GM23338 (cell line): ENCODE data around the gene NSRP1. TPM values are rescaled to one million over a fixed set of nuclear protein-coding genes. Genes with fewer than 3 reads are reported as not detected.

ENCODE experiments used
- ATAC-seq: fragments of 200-7000 bp; cut with Tn5 transposase; 3 replicates; pipeline ENCODE4 v1.9.1; 2020
- DNase-seq: peaks from one replicate; pipeline ENCODE4 v3.0.0-alpha.2; 2015; ENCODE audit warnings: low spot score
- H2AFZ ChIP-seq: fragments of 200-600 bp; sonication (generic); 2 replicates; pipeline ENCODE4 v1.8.0; 2016; ENCODE audit warnings: antibody characterized with exemption, mild to moderate bottlenecking, moderate library complexity
- H3F3A ChIP-seq: fragments of 200-600 bp; sonication (generic); replicated peaks from 2 replicates; pipeline ENCODE4 v1.8.0; 2017; ENCODE audit warnings: antibody characterized with exemption, mixed run types, low read depth
- H3K27ac ChIP-seq: fragments of 200-600 bp; sonication (generic); 2 replicates; pipeline ENCODE4 v1.6.1; 2016; ENCODE audit warnings: low read depth
- H3K27me3 ChIP-seq: fragments of 200-600 bp; sonication (generic); 2 replicates; pipeline ENCODE4 v1.8.0; 2016; ENCODE audit warnings: mild to moderate bottlenecking, mixed run types, moderate library complexity; ENCODE audit not compliant: insufficient read depth
- H3K36me3 ChIP-seq: fragments of 200-600 bp; sonication (generic); 2 replicates; pipeline ENCODE4 v1.8.0; 2016; ENCODE audit warnings: mild to moderate bottlenecking; ENCODE audit not compliant: insufficient read depth
- H3K4me1 ChIP-seq: fragments of 200-600 bp; sonication (generic); 2 replicates; pipeline ENCODE4 v1.8.0; 2016; ENCODE audit warnings: mild to moderate bottlenecking, moderate library complexity; ENCODE audit not compliant: insufficient read depth
- H3K4me2 ChIP-seq: fragments of 200-600 bp; sonication (generic); 2 replicates; pipeline ENCODE4 v1.7.1; 2017; ENCODE audit warnings: mixed run types
- H3K4me3 ChIP-seq: fragments of 200-600 bp; sonication (generic); 2 replicates; pipeline ENCODE4 v1.6.1; 2016; ENCODE audit warnings: mixed run types
- H3K79me2 ChIP-seq: fragments of 200-600 bp; sonication (generic); replicated peaks from 2 replicates; pipeline ENCODE4 v1.8.0; 2017; ENCODE audit warnings: mild to moderate bottlenecking; ENCODE audit not compliant: insufficient read depth
- H3K9me2 ChIP-seq: fragments of 200-600 bp; sonication (generic); 2 replicates; pipeline ENCODE4 v1.8.0; 2017; ENCODE audit not compliant: insufficient read depth
- H4K20me1 ChIP-seq: fragments of 200-600 bp; sonication (generic); replicated peaks from 2 replicates; pipeline ENCODE4 v1.8.0; 2017; ENCODE audit warnings: mild to moderate bottlenecking; ENCODE audit not compliant: insufficient read depth
- H3K27ac Mint-ChIP-seq: 2 replicates; pipeline ENCODE4 v1.8.0; 2020; ENCODE audit warnings: inconsistent platforms, mild to moderate bottlenecking, moderate library complexity, mixed read lengths
- H3K27me3 Mint-ChIP-seq: 3 replicates; pipeline ENCODE4 v1.8.0; 2022; ENCODE audit warnings: low read depth, mild to moderate bottlenecking, moderate library complexity, mixed read lengths, inconsistent platforms; ENCODE audit not compliant: insufficient read depth, poor library complexity
- H3K36me3 Mint-ChIP-seq: 3 replicates; pipeline ENCODE4 v1.8.0; 2021; ENCODE audit warnings: low read depth, mild to moderate bottlenecking, inconsistent platforms, moderate library complexity, mixed read lengths
- H3K4me1 Mint-ChIP-seq: 3 replicates; pipeline ENCODE4 v1.8.0; 2020; ENCODE audit warnings: mild to moderate bottlenecking, inconsistent platforms, mixed read lengths
- H3K4me3 Mint-ChIP-seq: 3 replicates; pipeline ENCODE4 v1.8.0; 2021; ENCODE audit warnings: moderate library complexity, mild to moderate bottlenecking, inconsistent platforms, mixed read lengths
- H3K9me3 Mint-ChIP-seq: 3 replicates; pipeline ENCODE4 v1.8.0; 2020; ENCODE audit warnings: moderate library complexity, mild to moderate bottlenecking, inconsistent platforms, mixed read lengths
- CREB1 ChIP-seq: fragments of 250-450 bp; sonication (Bioruptor Pico); IDR thresholded peaks from 2 replicates; pipeline ENCODE4 v1.5.0; 2020; ENCODE audit warnings: low read depth, mild to moderate bottlenecking, moderate library complexity
- CTCF ChIP-seq, 2 experiments: fragments of 200-600 bp in 1 of 2; sonication (generic) in 1 of 2; conservative IDR thresholded peaks; 2 replicates each; pipeline versions ENCODE4 v1.5.1 to v1.6.1; 2016 to 2017; ENCODE audit warnings: antibody characterized with exemption in 2 of 2, low read depth in 2 of 2, mild to moderate bottlenecking in 2 of 2, moderate library complexity in 1 of 2
- ETS1 ChIP-seq: IDR thresholded peaks from 2 replicates; pipeline ENCODE4 v1.6.1; 2016; ENCODE audit warnings: antibody characterized with exemption
- EZH2 ChIP-seq: fragments of 200-600 bp; sonication (generic); IDR thresholded peaks from one replicate; pipeline ENCODE4 v1.8.0; 2017; ENCODE audit warnings: antibody characterized with exemption, mild to moderate bottlenecking, low read depth; ENCODE audit not compliant: unreplicated experiment
- EZH2phosphoT487 ChIP-seq: fragments of 200-600 bp; sonication (generic); IDR thresholded peaks from one replicate; pipeline ENCODE4 v1.8.1; 2018; ENCODE audit warnings: antibody characterized with exemption; ENCODE audit not compliant: unreplicated experiment
- JUNB ChIP-seq: IDR thresholded peaks from one replicate; pipeline ENCODE4 v1.6.1; 2016; ENCODE audit warnings: antibody characterized with exemption; ENCODE audit not compliant: unreplicated experiment
- NANOG ChIP-seq: IDR thresholded peaks from 2 replicates; pipeline ENCODE4 v1.6.1; 2016; ENCODE audit warnings: antibody characterized with exemption, borderline replicate concordance
- POLR2AphosphoS5 ChIP-seq: IDR thresholded peaks from 2 replicates; pipeline ENCODE4 v1.6.1; 2016; ENCODE audit warnings: antibody characterized with exemption, low read depth
- REST ChIP-seq: IDR thresholded peaks from one replicate; pipeline ENCODE4 v1.6.1; 2018; ENCODE audit warnings: antibody characterized with exemption; ENCODE audit not compliant: unreplicated experiment
- STAT1 ChIP-seq: IDR thresholded peaks from one replicate; pipeline ENCODE4 v1.6.1; 2016; ENCODE audit warnings: antibody characterized with exemption; ENCODE audit not compliant: unreplicated experiment
- polyA plus RNA-seq: library from polyadenylated mRNA; unstranded; fragments of >200 nt; fragmentation: Nextera tagmentation; extraction: Ambion mirVana; gene quantifications from 2 replicates; pipeline ENCODE4 v1.2.1, GENCODE V29; 2016
- total RNA-seq: library from RNA; depleted of rRNA; stranded (reverse); fragments of >200 nt; shearing (Covaris generic); gene quantifications from 2 replicates; pipeline ENCODE4 v1.2.3, GENCODE V29; 2014

Gene NSRP1
- total and polyA plus RNA-seq, 2 experiments from 2014 or later = 15.7 to 110 TPM

GRCh38 chr17:30101686-30102390 lies 14.8 kb upstream of the NSRP1 start:
- Histone ChIP-seq H2AFZ (no peak overlapping the region; the same call in 1 of the 2 replicates), H3K4me1 (no peaks in the 10 kb centered on the region), H3K27me3 (no peaks in the 10 kb centered on the region), H3K27ac (no peak overlapping the region), H3F3A (no peaks in the 10 kb centered on the region), H3K4me2 (no peak overlapping the region), H4K20me1 (no peaks in the 10 kb centered on the region), H3K9me2 (no peaks in the 10 kb centered on the region), H3K79me2 (no peaks in the 10 kb centered on the region), H3K36me3 (no peaks in the 10 kb centered on the region), H3K4me3 (no peak overlapping the region)
- ATAC-seq (no peak), DNase-seq (no peak)
- Mint-ChIP-seq H3K27me3 (peaks cover 5% of the 10 kb centered on the region), H3K36me3 (no peaks in the 10 kb centered on the region), H3K4me1 (peaks cover 3% of the 10 kb centered on the region; the same call in 1 of the 3 replicates), H3K9me3 (no peaks in the 10 kb centered on the region), H3K4me3 (no peak overlapping the region), H3K27ac (no peak overlapping the region)
- no peak for TF ChIP-seq CREB1 (CRISPR knock-in tag)

- DNase-seq (no peak), ATAC-seq (no peak)
- H3K9me3 Mint-ChIP-seq = no peaks in the 10 kb centered on the region
- H3K27me3 Mint-ChIP-seq = peaks cover 5% of the 10 kb centered on the region
- no peak overlapping the region for H3K4me3 Mint-ChIP-seq
- H3F3A ChIP-seq = no peaks in the 10 kb centered on the region
- H3K4me1 Mint-ChIP-seq = peaks cover 3% of the 10 kb centered on the region; the same call in 1 of the 3 replicates
- no peaks in the 10 kb centered on the region for H3K9me2 ChIP-seq
- H3K36me3 Mint-ChIP-seq = no peaks in the 10 kb centered on the region
- no peak overlapping the region for H2AFZ ChIP-seq
- no peaks in the 10 kb centered on the region for H3K79me2 ChIP-seq
- H3K27me3 ChIP-seq = no peaks in the 10 kb centered on the region
- H3K4me3 ChIP-seq = no peak overlapping the region
- no peaks in the 10 kb centered on the region for H3K4me1 ChIP-seq
- H3K27ac ChIP-seq = no peak overlapping the region
- H3K4me2 ChIP-seq = no peak overlapping the region
- no peak overlapping the region for H3K27ac Mint-ChIP-seq
- no peaks in the 10 kb centered on the region for H4K20me1 ChIP-seq
- no peaks in the 10 kb centered on the region for H3K36me3 ChIP-seq
- TF ChIP-seq EZH2 = no peak
- no peak for TF ChIP-seq CTCF (conservative IDR thresholded peaks at IDR 0.05; ENCODE audit: low read depth in 2 of 2)
- TF ChIP-seq STAT1 = no peak
- no peak for TF ChIP-seq ETS1
- TF ChIP-seq NANOG = no peak
- no peak for TF ChIP-seq EZH2phosphoT487
- TF ChIP-seq POLR2AphosphoS5 = no peak
- TF ChIP-seq JUNB = no peak
- no peak for TF ChIP-seq REST
Measured at GRCh38 chr17:30103921-30104320, 12.7 kb upstream of the NSRP1 start.
